ENCODE measurements around the gene CNGA2.
"Not testable (repeated sequence)": the region's sequence is repeated elsewhere in the genome, so short reads cannot be mapped to it uniquely, and the experiment has no call there.

The CNGA2 gene

DNA sequence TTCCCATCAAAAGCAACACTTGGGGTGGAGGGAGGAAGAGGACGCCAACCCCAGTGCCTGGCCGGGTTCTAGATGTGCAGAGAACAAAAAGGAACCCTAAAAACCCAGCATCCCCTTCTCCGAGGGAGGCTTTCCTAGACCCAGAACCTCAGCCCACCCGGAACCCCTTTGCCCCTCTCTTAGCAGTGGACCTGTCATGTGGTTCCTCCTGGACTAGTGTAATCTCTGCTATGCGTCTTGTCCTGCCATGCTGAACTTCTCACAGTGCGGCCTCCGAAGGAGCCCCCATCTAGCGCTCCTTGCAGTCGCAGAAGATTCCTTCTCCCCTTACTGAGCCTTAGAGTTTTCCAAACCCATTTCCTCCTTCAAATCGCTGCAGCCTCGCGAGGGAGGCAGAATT lies 40.4 kb upstream of the CNGA2 start:
- TF ChIP-seq, protein P1, sequence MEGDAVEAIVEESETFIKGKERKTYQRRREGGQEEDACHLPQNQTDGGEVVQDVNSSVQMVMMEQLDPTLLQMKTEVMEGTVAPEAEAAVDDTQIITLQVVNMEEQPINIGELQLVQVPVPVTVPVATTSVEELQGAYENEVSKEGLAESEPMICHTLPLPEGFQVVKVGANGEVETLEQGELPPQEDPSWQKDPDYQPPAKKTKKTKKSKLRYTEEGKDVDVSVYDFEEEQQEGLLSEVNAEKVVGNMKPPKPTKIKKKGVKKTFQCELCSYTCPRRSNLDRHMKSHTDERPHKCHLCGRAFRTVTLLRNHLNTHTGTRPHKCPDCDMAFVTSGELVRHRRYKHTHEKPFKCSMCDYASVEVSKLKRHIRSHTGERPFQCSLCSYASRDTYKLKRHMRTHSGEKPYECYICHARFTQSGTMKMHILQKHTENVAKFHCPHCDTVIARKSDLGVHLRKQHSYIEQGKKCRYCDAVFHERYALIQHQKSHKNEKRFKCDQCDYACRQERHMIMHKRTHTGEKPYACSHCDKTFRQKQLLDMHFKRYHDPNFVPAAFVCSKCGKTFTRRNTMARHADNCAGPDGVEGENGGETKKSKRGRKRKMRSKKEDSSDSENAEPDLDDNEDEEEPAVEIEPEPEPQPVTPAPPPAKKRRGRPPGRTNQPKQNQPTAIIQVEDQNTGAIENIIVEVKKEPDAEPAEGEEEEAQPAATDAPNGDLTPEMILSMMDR (conservative IDR thresholded peaks at IDR 0.05; ENCODE audit: low read depth, low read length) = no peak
- Histone ChIP-seq H3K27ac (no peak overlapping the region), H3K9ac (no peak overlapping the region), H3K36me3 (ENCODE audit: insufficient read depth) (no peaks in the 10 kb centered on the region), H3K79me2 (ENCODE audit: insufficient read depth, low read depth) (no peaks in the 10 kb centered on the region), H4K20me1 (ENCODE audit: insufficient read depth) (no peaks in the 10 kb centered on the region), H2AFZ (ENCODE audit: low read depth) (no peak overlapping the region), H3K4me3 (IDR thresholded peaks at IDR 0.05; ENCODE audit: insufficient read depth, low read depth, low read length) (no peak overlapping the region), H3K4me2 (no peak overlapping the region), H3K4me1 (ENCODE audit: low read depth, poor library complexity, severe bottlenecking) (no peaks in the 10 kb centered on the region), H3K27me3 (ENCODE audit: insufficient read depth, low read depth) (no peaks in the 10 kb centered on the region)

DNA sequence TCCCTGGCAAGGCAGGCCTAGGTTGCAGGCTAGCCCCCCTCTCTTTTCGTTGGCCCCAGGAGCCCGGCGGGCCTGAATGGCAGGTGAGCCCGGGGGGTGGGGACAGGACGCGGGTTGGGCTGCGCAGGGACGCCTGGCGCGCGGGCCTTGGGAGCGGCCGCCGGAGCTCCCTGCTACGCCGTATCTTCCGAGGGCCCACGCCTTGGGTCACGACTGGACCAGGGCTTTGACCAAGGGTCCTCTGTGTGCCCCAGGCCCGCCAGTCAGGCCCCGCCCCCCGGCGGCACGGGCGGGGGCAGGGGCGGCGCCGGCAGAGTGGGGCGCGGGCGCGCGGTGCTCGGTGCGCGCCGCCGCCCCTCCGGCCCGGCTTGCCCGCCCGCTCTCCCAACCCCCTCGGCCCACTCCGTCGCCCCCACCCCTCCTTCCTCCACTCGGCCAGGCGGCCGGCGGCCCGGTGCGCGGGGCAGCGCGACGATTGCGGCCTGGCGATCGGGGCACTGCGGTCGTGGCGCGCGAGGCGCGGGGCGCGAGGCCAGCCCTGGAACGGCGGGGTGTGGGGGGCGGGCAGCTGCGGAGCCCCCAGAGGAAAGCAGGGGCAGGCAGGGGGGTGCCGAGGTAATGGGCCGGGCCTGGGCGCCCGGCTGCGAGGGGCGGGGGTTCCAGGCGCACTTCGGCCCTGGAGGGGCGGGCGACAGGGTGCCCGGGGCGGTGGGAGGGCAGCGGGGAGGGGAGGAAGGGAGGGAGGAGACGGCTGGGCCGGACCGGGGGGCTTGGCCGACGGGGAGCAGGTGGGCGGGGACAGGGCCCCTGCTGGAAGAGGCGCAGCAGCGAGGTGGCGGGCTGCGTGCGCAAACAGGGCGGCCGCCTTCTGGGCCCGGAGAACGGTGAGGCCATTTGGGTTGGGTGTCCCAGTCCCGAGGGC lies 39.6 kb upstream of the CNGA2 start, which contains the start of gene PRRG3:
Gene PRRG3, plus strand, starts transcription at position 798 of the 922 bp plus-strand sequence. CDS start 3,357 bp downstream, outside the sequence.
- no peaks in the 10 kb centered on the region for H3K79me2 ChIP-seq (ENCODE audit: insufficient read depth, low read depth)
- H4K20me1 ChIP-seq (ENCODE audit: insufficient read depth) = no peaks in the 10 kb centered on the region
- no peak within 1 kb of the TSS for H3K4me2 ChIP-seq
- no peak within 1 kb of the TSS for H2AFZ ChIP-seq (ENCODE audit: low read depth)
- TF ChIP-seq, protein P1 (conservative IDR thresholded peaks at IDR 0.05; ENCODE audit: low read depth, low read length) = no peak
- no peaks in the 10 kb centered on the region for H3K4me1 ChIP-seq (ENCODE audit: low read depth, poor library complexity, severe bottlenecking)
- no peak within 1 kb of the TSS for H3K4me3 ChIP-seq (IDR thresholded peaks at IDR 0.05; ENCODE audit: insufficient read depth, low read depth, low read length)
- H3K36me3 ChIP-seq (ENCODE audit: insufficient read depth) = no peaks in the 10 kb centered on the region
- no peak within 1 kb of the TSS for H3K27ac ChIP-seq
- H3K27me3 ChIP-seq (ENCODE audit: insufficient read depth, low read depth) = no peaks in the 10 kb centered on the region
- H3K9ac ChIP-seq = no peak within 1 kb of the TSS

DNA sequence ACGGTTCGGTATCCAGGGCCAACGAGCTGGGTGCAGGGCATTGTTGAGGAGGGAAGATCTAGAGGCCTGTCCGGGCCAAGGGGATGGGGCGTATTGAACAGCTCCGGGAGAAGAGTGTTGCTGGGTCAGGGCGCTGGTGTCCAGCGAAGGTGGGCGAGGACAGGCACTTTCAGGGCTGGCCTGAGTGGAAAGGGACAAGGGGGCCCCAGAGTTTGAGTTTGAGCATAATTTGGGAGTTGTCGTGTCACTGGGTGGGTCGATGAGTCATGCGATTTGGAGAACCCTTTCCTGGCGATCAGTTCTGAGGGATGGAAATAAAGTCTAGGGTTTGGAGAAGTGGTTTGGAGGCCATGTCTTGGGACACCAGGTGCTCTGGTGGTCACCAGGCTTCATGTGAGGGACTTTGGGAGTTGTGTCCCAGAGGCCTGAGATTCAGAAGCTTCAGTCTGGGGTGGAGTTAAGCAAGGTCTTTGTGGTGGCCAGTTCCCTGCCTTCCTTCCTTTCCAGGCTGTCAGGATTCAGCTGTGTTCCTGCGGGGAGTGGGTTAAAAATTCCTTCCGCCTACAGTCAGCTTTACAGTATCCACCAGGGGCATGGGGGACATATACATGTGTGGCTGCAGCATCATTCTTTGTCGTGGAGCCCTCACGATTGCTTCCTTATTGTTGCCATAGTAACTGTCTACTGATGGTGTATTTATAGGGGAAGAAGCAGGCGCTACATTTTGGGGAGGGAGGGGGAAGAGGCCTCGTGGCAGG lies 38.8 kb upstream of the CNGA2 start:
- H2AFZ ChIP-seq (ENCODE audit: low read depth) = no peak overlapping the region
- H3K79me2 ChIP-seq (ENCODE audit: insufficient read depth, low read depth) = no peaks in the 10 kb centered on the region
- TF ChIP-seq, protein P1 (conservative IDR thresholded peaks at IDR 0.05; ENCODE audit: low read depth, low read length) = no peak
- no peaks in the 10 kb centered on the region for H3K27me3 ChIP-seq (ENCODE audit: insufficient read depth, low read depth)
- no peak overlapping the region for H3K9ac ChIP-seq
- no peaks in the 10 kb centered on the region for H3K36me3 ChIP-seq (ENCODE audit: insufficient read depth)
- H3K27ac ChIP-seq = no peak overlapping the region
- H3K4me3 ChIP-seq (IDR thresholded peaks at IDR 0.05; ENCODE audit: insufficient read depth, low read depth, low read length) = no peak overlapping the region
- H3K4me2 ChIP-seq = no peak overlapping the region
- H3K4me1 ChIP-seq (ENCODE audit: low read depth, poor library complexity, severe bottlenecking) = no peaks in the 10 kb centered on the region
- H4K20me1 ChIP-seq (ENCODE audit: insufficient read depth) = no peaks in the 10 kb centered on the region

DNA sequence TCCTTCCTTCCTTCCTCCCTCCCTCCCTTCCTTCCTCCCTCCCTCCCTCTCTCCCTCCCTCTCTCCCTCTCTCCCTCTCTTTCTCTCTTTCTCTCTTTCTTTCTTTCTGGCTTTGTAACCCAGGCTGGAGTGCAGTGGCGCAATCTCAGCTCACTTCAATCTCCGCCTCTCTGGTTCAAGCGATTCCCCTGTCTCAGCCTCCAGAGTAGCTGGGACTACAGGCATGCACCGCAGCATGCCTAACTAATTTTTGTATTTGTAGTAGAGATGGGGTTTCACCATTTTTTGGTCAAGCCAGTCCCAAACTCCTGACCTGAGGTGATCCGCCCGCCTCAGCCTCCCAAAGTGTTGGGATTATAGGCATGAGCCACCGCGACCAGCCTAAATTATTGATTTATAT lies 37.5 kb upstream of the CNGA2 start:
- not testable (repeated sequence) for H2AFZ ChIP-seq (ENCODE audit: low read depth); H3K27me3 ChIP-seq (ENCODE audit: insufficient read depth, low read depth); H3K4me3 ChIP-seq (IDR thresholded peaks at IDR 0.05; ENCODE audit: insufficient read depth, low read depth, low read length); H3K79me2 ChIP-seq (ENCODE audit: insufficient read depth, low read depth); H3K9ac ChIP-seq; H3K27ac ChIP-seq; H3K4me1 ChIP-seq (ENCODE audit: low read depth, poor library complexity, severe bottlenecking); H4K20me1 ChIP-seq (ENCODE audit: insufficient read depth); H3K36me3 ChIP-seq (ENCODE audit: insufficient read depth); H3K4me2 ChIP-seq
